Neural cell (in vitro differentiated cells): ENCODE results near the gene NLRC5.

Experiments
- CTCF ChIP-seq: fragments of 450-650 bp; IDR thresholded peaks from 2 replicates; pipeline ENCODE4 v1.5.1; 2014; ENCODE audit warnings: antibody characterized with exemption, mild to moderate bottlenecking, moderate library complexity; ENCODE audit not compliant: poor library complexity, severe bottlenecking
- EP300 ChIP-seq: fragments of 450-650 bp; conservative IDR thresholded peaks from 2 replicates; pipeline ENCODE4 v1.6.1; 2014; ENCODE audit warnings: antibody characterized with exemption, mild to moderate bottlenecking, moderate library complexity; ENCODE audit not compliant: poor library complexity, severe bottlenecking
- EZH2 ChIP-seq: fragments of 200-600, 300-800 bp; shearing (Covaris generic), sonication (generic); IDR thresholded peaks from 2 replicates; pipeline ENCODE4 v1.6.1; 2014; ENCODE audit warnings: antibody characterized with exemption, low read length, borderline replicate concordance, mild to moderate bottlenecking; ENCODE audit not compliant: insufficient read depth, poor library complexity, severe bottlenecking
- POLR2AphosphoS5 ChIP-seq: IDR thresholded peaks from 2 replicates; pipeline ENCODE4 v1.6.1; 2012
- RAD21 ChIP-seq: fragments of 450-650 bp; conservative IDR thresholded peaks from 2 replicates; pipeline ENCODE4 v1.6.1; 2014; ENCODE audit warnings: antibody characterized with exemption, mild to moderate bottlenecking, moderate library complexity

DNA sequence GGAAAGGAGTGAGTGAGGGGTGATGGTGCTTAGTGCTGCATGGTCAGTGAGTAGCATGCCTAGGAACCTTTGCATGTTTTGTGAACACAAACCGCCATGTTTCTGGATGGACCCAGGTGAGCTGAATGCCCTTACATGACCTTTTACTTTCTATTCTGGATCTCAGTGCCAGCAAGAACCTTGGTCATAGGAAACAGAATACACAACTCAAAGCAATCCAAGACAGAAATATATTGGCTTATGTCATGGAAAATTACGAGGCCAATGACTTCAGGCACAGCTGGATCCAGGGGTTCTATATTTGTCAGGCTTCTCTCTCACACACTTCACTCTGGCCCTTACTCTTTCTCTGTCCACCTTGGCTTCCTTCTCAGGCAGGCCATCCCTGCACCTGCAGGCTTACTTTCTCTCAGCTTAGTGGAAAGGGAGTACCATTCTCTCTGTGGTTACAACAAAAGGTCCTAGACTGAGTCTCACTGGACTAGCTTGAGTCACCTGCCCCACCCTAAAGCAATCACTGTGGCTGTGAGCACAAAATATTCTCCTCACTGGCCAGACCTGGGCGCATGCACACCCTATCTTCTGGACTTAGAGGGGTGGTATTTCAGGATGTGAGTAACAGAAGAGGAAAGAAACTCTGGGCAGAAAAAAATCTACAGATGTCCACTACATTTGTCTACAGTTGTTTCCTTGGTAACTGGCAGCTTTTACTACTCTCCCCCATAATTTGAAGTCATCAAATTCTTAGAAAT is 82.7 kb downstream of the NLRC5 start:
- TF ChIP-seq CTCF (no peak), POLR2AphosphoS5 (no peak), RAD21 (no peak), EZH2 (no peak), EP300 (no peak)
